HL-60/S4 treated with phorbol 12-myristate 13-acetate at 8.2 ng/mL for 4 days and 3 days (cell line): Measurements from ENCODE around the gene GPBP1L1.
"Not testable (repeated sequence)": the region's sequence is repeated elsewhere in the genome, so short reads cannot be mapped to it uniquely, and the experiment has no call there.

ENCODE experiments used
- in situ Hi-C: fragments of 300-500 bp; cut with MboI; formaldehyde crosslinking; loops from 2 replicates; pipeline ENCODE4 v1.15.0; 2022; ENCODE audit warnings: low sequenced_read_pairs

GPBP1L1 gene

GRCh38 chr1:45682942-45683341, 3.4 kb downstream of the GPBP1L1 start:
- in situ Hi-C loops, result no loop called here

- in situ Hi-C loops, result no loop called here
Observed at GRCh38 chr1:45679123-45679522, 7.2 kb downstream of the GPBP1L1 start.

GRCh38 chr1:45678489-45678888, 7.8 kb downstream of the GPBP1L1 start:
- in situ Hi-C loops, result no loop called here

GRCh38 chr1:45677751-45678245, 8.5 kb downstream of the GPBP1L1 start:
- in situ Hi-C loops, result no loop called here

- in situ Hi-C loops, result not testable (repeated sequence)
Observed at GRCh38 chr1:45676553-45676952, 9.8 kb downstream of the GPBP1L1 start.

GRCh38 chr1:45674478-45674877, 11.9 kb downstream of the GPBP1L1 start:
- in situ Hi-C loops, result no loop called here

GRCh38 chr1:45673956-45674355, 12.4 kb downstream of the GPBP1L1 start:
- in situ Hi-C loops, result no loop called here

GRCh38 chr1:45669859-45670655, 16.3 kb downstream of the GPBP1L1 start:
- in situ Hi-C loops, result no loop called here

GRCh38 chr1:45669379-45669778, 17.0 kb downstream of the GPBP1L1 start:
- in situ Hi-C loops, result no loop called here

- in situ Hi-C loops, result no loop called here
Observed at GRCh38 chr1:45668526-45668925, 17.8 kb downstream of the GPBP1L1 start.

GRCh38 chr1:45667321-45668111, 18.8 kb downstream of the GPBP1L1 start:
- in situ Hi-C loops, result no loop called here

GRCh38 chr1:45666836-45667235, 19.5 kb downstream of the GPBP1L1 start:
- in situ Hi-C loops, result no loop called here

- in situ Hi-C loops, result no loop called here
Observed at GRCh38 chr1:45660336-45660735, 26.0 kb downstream of the GPBP1L1 start.

- in situ Hi-C loops, result no loop called here
Observed at GRCh38 chr1:45659222-45659621, 27.1 kb downstream of the GPBP1L1 start.

GRCh38 chr1:45658171-45658570, 28.2 kb downstream of the GPBP1L1 start:
- in situ Hi-C loops, result no loop called here

- in situ Hi-C loops, result no loop called here
Observed at GRCh38 chr1:45656573-45657226, 29.6 kb downstream of the GPBP1L1 start.

GRCh38 chr1:45654540-45655280, 31.6 kb downstream of the GPBP1L1 start:
- in situ Hi-C loops, result no loop called here

- in situ Hi-C loops, result no loop called here
Observed at GRCh38 chr1:45647248-45648021, 38.9 kb downstream of the GPBP1L1 start.

- in situ Hi-C loops, result no loop called here
Observed at GRCh38 chr1:45644661-45645060, 41.7 kb downstream of the GPBP1L1 start.

- in situ Hi-C loops, result no loop called here
Observed at GRCh38 chr1:45643978-45644377, 42.4 kb downstream of the GPBP1L1 start.
